A673 (cell line): ENCODE measurements around the gene CDH4. TPM values are rescaled to one million over a fixed set of nuclear protein-coding genes. Genes with fewer than 3 reads are reported as not detected.

ENCODE experiments used
- BruUV-seq: library from RNA; stranded (reverse); fragments of 400-500 nt; replicated peaks from 2 replicates; lab custom pipeline; 2021; lab: Mats Ljungman, UMichigan
- CTCF ChIA-PET: fragments of 300-600 bp; sonication (Branson Sonifier 250); formaldehyde crosslinking; loops from one replicate; lab custom pipeline; 2022; ENCODE audit warnings: antibody characterized with exemption; lab: Charles Lee
- POLR2A ChIA-PET: fragments of 300-600 bp; sonication (Branson Sonifier 250); formaldehyde crosslinking; loops from one replicate; lab custom pipeline; 2022; ENCODE audit warnings: antibody characterized with exemption; ENCODE audit not compliant: low non-redundant PET; lab: Charles Lee
- DNase-seq: peaks from one replicate; pipeline ENCODE4 v3.0.0-alpha.2; 2015; ENCODE audit warnings: low spot score
- H3K27ac ChIP-seq: fragments of 200-600 bp; sonication (generic); 2 replicates; pipeline ENCODE4 v1.5.1; 2016; ENCODE audit warnings: mixed run types, low read depth, mild to moderate bottlenecking, mixed read lengths, antibody characterized with exemption, low read length; ENCODE audit not compliant: poor library complexity, severe bottlenecking
- H3K27me3 ChIP-seq: fragments of 200-600 bp; sonication (generic); replicated peaks from 2 replicates; pipeline ENCODE4 v1.6.1; 2017; ENCODE audit warnings: mixed run types, low read depth, mild to moderate bottlenecking, mixed read lengths, antibody characterized with exemption, low read length; ENCODE audit not compliant: insufficient read depth, poor library complexity
- H3K36me3 ChIP-seq: fragments of 200-600 bp; sonication (generic); 2 replicates; pipeline ENCODE4 v1.6.1; 2016; ENCODE audit warnings: mixed run types, mild to moderate bottlenecking, mixed read lengths, antibody characterized with exemption, low read length; ENCODE audit not compliant: insufficient read depth, poor library complexity, severe bottlenecking
- H3K4me1 ChIP-seq: fragments of 200-600 bp; sonication (generic); 2 replicates; pipeline ENCODE4 v1.6.1; 2017; ENCODE audit warnings: mixed run types, mild to moderate bottlenecking, mixed read lengths, antibody characterized with exemption, low read length; ENCODE audit not compliant: insufficient read depth, poor library complexity, severe bottlenecking
- H3K4me3 ChIP-seq: fragments of 200-600 bp; sonication (generic); 2 replicates; pipeline ENCODE4 v1.5.1; 2016; ENCODE audit warnings: low read depth, mixed run types, mild to moderate bottlenecking, mixed read lengths, low read length; ENCODE audit not compliant: poor library complexity, severe bottlenecking
- H3K9me3 ChIP-seq: fragments of 200-600 bp; sonication (generic); 2 replicates; pipeline ENCODE4 v1.6.1; 2016; ENCODE audit warnings: mixed run types, low read depth, mild to moderate bottlenecking, mixed read lengths, antibody characterized with exemption, low read length; ENCODE audit not compliant: poor library complexity, severe bottlenecking
- EZH2 ChIP-seq: fragments of 200-600 bp; sonication (generic); IDR thresholded peaks from 2 replicates; pipeline ENCODE4 v1.6.1; 2017; ENCODE audit warnings: borderline replicate concordance, low read depth, mild to moderate bottlenecking, mixed read lengths, antibody characterized with exemption, low read length; ENCODE audit not compliant: poor library complexity, severe bottlenecking
- intact Hi-C: fragments of 100-400 bp; cut with micrococcal nuclease; formaldehyde crosslinking; loops from one replicate; pipeline ENCODE4 v1.10.0; 2022; ENCODE audit not compliant: unreplicated experiment
- total RNA-seq: library from RNA; stranded (reverse); gene quantifications from 2 replicates; pipeline ENCODE4 v1.2.3, GENCODE V29; 2021
- TF ChIP-seq, protein P1 (sequence below): fragments of 300-800, 200-600 bp; sonication (generic); conservative IDR thresholded peaks from 2 replicates; pipeline ENCODE4 v1.5.1; 2017; ENCODE audit warnings: low read depth, mild to moderate bottlenecking, antibody characterized with exemption, low read length, moderate library complexity, mixed read lengths

CDH4 gene
- total RNA-seq, 1 experiment from 2014 or later = 8.3 TPM

DNA sequence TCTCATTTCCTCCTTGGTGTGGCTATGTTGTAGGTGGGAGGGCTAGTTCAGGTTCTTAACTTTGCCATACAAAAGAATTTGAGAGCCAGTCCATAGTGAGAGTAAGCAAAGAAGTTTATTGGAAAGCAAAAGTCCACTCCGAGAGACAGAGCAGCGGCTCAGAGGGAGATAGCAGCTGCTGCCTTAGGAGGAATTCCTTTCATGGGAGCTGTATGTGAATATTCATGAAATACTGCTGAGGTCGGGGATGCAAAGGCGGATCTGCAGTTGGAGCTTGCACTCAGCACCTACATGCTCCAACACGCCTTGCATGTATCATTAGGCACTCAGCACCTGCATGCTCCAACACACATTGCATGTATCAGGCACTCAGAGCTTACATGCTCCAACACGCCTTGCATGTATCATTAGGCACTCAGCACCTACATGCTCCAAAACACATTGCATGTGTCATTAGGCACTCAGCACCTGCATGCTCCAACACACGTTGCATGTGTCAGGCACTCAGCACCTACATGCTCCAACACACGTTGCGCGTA lies 54.9 kb downstream of the CDH4 start:
- Histone ChIP-seq H3K27me3 (peaks cover 9% of the 10 kb centered on the region), H3K36me3 (no peaks in the 10 kb centered on the region), H3K27ac (no peak overlapping the region), H3K4me1 (no peaks in the 10 kb centered on the region), H3K9me3 (no peaks in the 10 kb centered on the region), H3K4me3 (no peak overlapping the region)
- no peak for TF ChIP-seq EZH2
- TF ChIP-seq, protein P1, sequence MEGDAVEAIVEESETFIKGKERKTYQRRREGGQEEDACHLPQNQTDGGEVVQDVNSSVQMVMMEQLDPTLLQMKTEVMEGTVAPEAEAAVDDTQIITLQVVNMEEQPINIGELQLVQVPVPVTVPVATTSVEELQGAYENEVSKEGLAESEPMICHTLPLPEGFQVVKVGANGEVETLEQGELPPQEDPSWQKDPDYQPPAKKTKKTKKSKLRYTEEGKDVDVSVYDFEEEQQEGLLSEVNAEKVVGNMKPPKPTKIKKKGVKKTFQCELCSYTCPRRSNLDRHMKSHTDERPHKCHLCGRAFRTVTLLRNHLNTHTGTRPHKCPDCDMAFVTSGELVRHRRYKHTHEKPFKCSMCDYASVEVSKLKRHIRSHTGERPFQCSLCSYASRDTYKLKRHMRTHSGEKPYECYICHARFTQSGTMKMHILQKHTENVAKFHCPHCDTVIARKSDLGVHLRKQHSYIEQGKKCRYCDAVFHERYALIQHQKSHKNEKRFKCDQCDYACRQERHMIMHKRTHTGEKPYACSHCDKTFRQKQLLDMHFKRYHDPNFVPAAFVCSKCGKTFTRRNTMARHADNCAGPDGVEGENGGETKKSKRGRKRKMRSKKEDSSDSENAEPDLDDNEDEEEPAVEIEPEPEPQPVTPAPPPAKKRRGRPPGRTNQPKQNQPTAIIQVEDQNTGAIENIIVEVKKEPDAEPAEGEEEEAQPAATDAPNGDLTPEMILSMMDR = no peak
- intact Hi-C loops = no loop called here
- no TSS peak for BruUV-seq
- DNase-seq = no peak
- POLR2A ChIA-PET = no interaction called here
- CTCF ChIA-PET = no interaction called here

DNA sequence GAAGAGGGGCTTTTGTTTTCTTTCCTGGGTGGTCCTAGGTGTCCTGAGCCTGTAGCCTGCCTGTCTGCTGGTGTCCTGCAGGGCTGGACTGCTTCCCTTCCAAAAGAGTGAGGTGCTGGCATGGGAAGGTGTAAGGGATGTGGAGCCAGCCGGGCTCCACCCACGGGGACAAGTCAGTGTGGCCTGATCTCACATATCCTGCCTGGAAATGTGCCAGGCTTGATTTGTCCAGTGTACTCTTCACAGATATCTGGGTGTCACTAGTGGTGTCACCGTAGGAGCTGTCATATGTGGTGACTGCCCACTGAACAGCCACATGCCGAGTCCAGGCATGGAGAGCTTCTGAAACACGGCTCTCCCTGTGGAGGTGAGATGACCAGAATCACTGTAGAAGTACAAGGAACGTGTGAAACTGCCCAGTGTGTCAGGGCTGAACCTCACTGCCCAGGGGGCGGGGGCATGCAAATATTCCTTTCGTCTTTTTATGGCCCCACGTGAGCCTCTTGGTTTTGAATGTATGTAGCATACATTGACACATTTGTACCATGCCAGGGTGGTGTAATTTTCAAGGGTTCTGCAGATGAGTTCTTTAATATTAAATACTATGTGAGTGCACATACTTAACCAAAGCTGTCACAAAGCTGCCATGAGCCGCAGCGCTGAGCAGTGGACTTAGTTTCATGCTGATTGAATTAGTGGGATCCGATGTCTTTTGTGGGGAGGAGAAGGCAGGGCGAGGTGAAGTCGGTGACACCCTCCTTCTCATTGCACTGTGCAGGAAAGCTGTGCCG lies 55.8 kb downstream of the CDH4 start:
- no TSS peak for BruUV-seq
- H3K4me3 ChIP-seq = no peak overlapping the region
- no peaks in the 10 kb centered on the region for H3K36me3 ChIP-seq
- H3K9me3 ChIP-seq = no peaks in the 10 kb centered on the region
- ChIA-PET CTCF (no interaction called here), POLR2A (no interaction called here)
- peaks cover 9% of the 10 kb centered on the region for H3K27me3 ChIP-seq
- TF ChIP-seq, protein P1 = no peak
- TF ChIP-seq EZH2 = no peak
- no peaks in the 10 kb centered on the region for H3K4me1 ChIP-seq
- DNase-seq = no peak
- H3K27ac ChIP-seq = no peak overlapping the region
- intact Hi-C loops = no loop called here

DNA sequence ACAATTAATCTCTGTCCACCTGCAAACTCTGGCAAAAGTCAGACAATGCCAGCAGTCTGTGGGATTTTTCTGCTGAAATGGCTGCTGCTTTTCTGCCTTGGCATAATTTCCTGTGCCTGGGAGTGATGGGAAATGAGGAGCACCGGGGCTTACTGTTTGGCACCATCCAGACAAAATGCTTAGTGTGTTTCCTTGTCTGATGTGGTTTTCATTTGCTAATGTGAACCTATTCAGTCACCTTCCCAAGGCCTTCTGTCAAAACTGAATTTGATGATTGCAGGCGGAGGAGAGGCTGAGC lies 56.4 kb downstream of the CDH4 start:
- Histone ChIP-seq H3K9me3 (no peaks in the 10 kb centered on the region), H3K27ac (no peak overlapping the region), H3K4me1 (no peaks in the 10 kb centered on the region), H3K27me3 (peaks cover 9% of the 10 kb centered on the region), H3K36me3 (no peaks in the 10 kb centered on the region), H3K4me3 (no peak overlapping the region)
- no peak for DNase-seq
- BruUV-seq = no TSS peak
- TF ChIP-seq, protein P1 = no peak
- TF ChIP-seq EZH2 = no peak
- intact Hi-C loops = no loop called here
- CTCF ChIA-PET = no interaction called here
- POLR2A ChIA-PET = no interaction called here
